BE2C (cell line): ENCODE results near the gene MAP4K2.

Experiments
- DNase-seq: peaks from one replicate; pipeline ENCODE4 v3.0.0-alpha.2; 2020
- H3K27me3 ChIP-seq: fragments of 250-450 bp; sonication (Bioruptor Pico); 2 replicates; pipeline ENCODE4 v1.5.1; 2020; ENCODE audit warnings: mild to moderate bottlenecking
- H3K36me3 ChIP-seq: fragments of 250-450 bp; sonication (Bioruptor Pico); 2 replicates; pipeline ENCODE4 v1.5.1; 2020; ENCODE audit warnings: mild to moderate bottlenecking
- H3K4me1 ChIP-seq: fragments of 250-450 bp; sonication (Bioruptor Pico); 2 replicates; pipeline ENCODE4 v1.5.1; 2020
- H3K4me3 ChIP-seq: 2 replicates; pipeline ENCODE4 v1.5.1; 2011; ENCODE audit warnings: low read depth, low read length
- H3K9me3 ChIP-seq: fragments of 250-450 bp; sonication (Bioruptor Pico); 2 replicates; pipeline ENCODE4 v1.5.1; 2020
- CTCF ChIP-seq: IDR thresholded peaks from 2 replicates; pipeline ENCODE4 v1.5.1; 2012; ENCODE audit warnings: mild to moderate bottlenecking, low read depth, low read length

Gene MAP4K2

GRCh38 chr11:64796757-64797541, 6.1 kb downstream of the MAP4K2 start:
- no peak for TF ChIP-seq CTCF
- Histone ChIP-seq H3K4me3 (no peak overlapping the region), H3K36me3 (no peaks in the 10 kb centered on the region), H3K4me1 (no peaks in the 10 kb centered on the region), H3K9me3 (no peaks in the 10 kb centered on the region), H3K27me3 (no peaks in the 10 kb centered on the region)
- DNase-seq = no peak

- no peak for DNase-seq
- Histone ChIP-seq H3K27me3 (no peaks in the 10 kb centered on the region), H3K4me1 (no peaks in the 10 kb centered on the region), H3K4me3 (no peak overlapping the region), H3K9me3 (no peaks in the 10 kb centered on the region), H3K36me3 (no peaks in the 10 kb centered on the region)
- TF ChIP-seq CTCF = no peak
These were observed 6.8 kb downstream of the MAP4K2 start for GRCh38 chr11:64796047-64796756.

- no peaks in the 10 kb centered on the region for H3K4me1 ChIP-seq
- H3K27me3 ChIP-seq = no peaks in the 10 kb centered on the region
- DNase-seq = no peak
- no peaks in the 10 kb centered on the region for H3K9me3 ChIP-seq
- TF ChIP-seq CTCF = no peak
- H3K4me3 ChIP-seq = no peak overlapping the region
- no peaks in the 10 kb centered on the region for H3K36me3 ChIP-seq
These were observed 8.5 kb downstream of the MAP4K2 start for GRCh38 chr11:64794526-64794925.

- Histone ChIP-seq H3K9me3 (no peaks in the 10 kb centered on the region), H3K36me3 (no peaks in the 10 kb centered on the region), H3K27me3 (no peaks in the 10 kb centered on the region), H3K4me1 (no peaks in the 10 kb centered on the region), H3K4me3 (no peak overlapping the region)
- no peak for DNase-seq
- no peak for TF ChIP-seq CTCF
These were observed 9.5 kb downstream of the MAP4K2 start for GRCh38 chr11:64793271-64794160.

GRCh38 chr11:64792482-64792881, 10.5 kb downstream of the MAP4K2 start:
- H3K9me3 ChIP-seq = no peaks in the 10 kb centered on the region
- no peaks in the 10 kb centered on the region for H3K36me3 ChIP-seq
- no peak overlapping the region for H3K4me3 ChIP-seq
- no peaks in the 10 kb centered on the region for H3K4me1 ChIP-seq
- no peaks in the 10 kb centered on the region for H3K27me3 ChIP-seq
- no peak for TF ChIP-seq CTCF
- DNase-seq = no peak
